RKO (cell line): ENCODE data around the gene MMS22L.

Source experiments
- DNase-seq: peaks from one replicate; pipeline ENCODE4 v3.0.0-alpha.2; 2016; ENCODE audit warnings: low spot score

Gene MMS22L, protein sequence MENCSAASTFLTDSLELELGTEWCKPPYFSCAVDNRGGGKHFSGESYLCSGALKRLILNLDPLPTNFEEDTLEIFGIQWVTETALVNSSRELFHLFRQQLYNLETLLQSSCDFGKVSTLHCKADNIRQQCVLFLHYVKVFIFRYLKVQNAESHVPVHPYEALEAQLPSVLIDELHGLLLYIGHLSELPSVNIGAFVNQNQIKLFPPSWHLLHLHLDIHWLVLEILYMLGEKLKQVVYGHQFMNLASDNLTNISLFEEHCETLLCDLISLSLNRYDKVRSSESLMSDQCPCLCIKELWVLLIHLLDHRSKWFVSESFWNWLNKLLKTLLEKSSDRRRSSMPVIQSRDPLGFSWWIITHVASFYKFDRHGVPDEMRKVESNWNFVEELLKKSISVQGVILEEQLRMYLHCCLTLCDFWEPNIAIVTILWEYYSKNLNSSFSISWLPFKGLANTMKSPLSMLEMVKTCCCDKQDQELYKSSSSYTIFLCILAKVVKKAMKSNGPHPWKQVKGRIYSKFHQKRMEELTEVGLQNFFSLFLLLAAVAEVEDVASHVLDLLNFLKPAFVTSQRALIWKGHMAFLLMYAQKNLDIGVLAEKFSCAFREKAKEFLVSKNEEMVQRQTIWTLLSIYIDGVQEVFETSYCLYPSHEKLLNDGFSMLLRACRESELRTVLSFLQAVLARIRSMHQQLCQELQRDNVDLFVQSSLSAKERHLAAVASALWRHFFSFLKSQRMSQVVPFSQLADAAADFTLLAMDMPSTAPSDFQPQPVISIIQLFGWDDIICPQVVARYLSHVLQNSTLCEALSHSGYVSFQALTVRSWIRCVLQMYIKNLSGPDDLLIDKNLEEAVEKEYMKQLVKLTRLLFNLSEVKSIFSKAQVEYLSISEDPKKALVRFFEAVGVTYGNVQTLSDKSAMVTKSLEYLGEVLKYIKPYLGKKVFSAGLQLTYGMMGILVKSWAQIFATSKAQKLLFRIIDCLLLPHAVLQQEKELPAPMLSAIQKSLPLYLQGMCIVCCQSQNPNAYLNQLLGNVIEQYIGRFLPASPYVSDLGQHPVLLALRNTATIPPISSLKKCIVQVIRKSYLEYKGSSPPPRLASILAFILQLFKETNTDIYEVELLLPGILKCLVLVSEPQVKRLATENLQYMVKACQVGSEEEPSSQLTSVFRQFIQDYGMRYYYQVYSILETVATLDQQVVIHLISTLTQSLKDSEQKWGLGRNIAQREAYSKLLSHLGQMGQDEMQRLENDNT

DNA sequence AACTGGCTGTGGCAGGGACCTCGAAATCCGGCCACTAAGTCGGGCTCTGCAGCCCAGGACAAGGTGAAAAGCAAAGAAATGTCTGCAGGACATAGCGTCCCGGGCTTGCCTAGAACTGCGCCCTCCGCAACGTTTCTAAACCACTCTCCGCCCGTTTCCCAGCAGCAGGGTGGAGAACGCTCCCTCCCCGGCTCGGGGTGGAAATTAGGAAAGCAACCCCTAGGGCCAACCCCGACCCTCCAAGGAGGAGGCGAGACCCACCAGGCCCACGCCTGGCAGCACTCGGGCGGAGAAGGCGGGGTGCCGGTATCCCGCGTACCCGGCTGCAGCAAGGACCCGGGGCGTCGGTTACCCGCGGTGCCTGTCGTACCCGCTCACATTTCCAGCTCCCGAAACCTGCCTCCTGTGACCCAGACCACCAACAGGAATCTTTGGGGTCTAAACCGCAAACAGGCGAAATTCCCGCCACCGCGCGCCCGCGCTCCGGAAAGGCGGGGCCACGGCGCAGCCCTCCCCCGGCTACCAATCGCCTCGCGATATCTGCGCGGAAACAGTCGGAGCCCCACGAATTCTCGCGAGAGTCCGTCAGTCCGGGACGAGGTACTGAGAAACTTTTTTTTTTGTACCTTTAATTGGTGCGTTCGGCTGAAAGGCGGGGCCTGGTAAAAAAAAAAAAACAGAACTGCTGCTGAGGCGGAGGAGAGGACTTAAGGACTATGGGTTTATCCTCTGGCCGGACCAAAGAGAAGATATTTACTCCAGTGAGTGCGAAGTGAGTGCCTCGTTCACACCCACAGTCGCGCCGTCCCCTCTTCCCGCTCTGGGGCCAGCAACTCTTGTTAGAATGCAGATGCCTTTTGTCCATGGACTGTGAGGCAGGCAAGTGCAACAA, at the start of gene MMS22L:
Gene MMS22L (minus strand): TSS at position 491 of the 892 bp plus-strand sequence. CDS start 739 bp downstream, outside the sequence.
- peak; percentile 94 for DNase-seq

DNA sequence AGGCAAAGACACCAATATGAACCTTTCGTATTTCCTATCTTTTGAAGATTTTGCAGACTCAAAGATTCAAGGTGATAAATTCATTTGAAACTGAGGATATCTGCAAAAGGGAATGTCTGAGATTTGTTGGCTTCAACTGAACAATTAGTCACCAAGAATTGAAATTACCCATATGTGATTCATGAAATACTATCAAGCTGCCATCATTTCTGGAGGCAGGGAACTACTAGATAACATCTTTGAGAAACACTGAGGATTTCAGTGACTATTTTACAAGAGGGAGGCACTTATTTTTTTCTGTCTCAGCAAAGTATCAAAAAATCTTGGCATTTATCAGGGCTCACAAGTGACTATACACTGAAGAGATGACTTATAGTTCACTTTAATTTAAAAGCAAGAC, 39.8 kb upstream of the MMS22L start:
- peak; percentile 50 for DNase-seq

DNA sequence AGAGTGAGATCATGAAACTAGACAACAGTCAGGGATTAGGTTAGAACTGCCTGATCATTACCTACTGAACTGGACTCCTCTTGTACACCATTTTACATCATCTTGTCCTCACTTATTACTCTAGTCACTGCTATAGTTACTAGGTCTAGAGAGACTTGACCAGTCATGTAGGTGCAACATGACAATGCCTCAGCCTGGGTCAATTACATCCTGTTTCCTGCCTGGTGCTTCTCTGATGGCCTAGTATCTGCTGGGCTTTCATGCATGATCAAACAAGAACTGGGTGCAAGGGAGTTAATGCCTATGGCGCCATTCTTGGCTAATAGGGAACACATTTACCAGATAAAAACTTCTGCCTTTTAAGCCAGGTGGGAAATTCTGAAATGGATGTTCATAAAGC, 39.2 kb upstream of the MMS22L start:
- no peak for DNase-seq

DNA sequence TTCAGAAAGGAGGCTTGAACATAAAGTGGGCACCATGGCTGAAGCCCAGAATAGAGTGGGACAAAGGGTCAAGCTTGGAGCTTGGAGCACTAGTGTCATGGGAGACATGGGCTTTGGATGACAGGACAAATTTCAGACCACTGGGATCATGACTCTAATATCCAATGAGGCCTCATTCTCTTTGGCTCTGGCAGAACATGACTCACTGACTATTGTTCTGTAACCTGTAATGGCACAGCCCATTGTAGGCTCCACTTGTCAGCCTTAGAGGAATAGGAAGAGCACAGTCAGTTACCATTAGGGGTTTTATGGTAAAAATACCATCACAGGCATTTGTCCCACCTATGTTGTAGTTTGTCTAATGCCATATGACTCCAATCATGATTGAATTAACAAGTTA, 34.0 kb upstream of the MMS22L start:
- peak; percentile 17 for DNase-seq

DNA sequence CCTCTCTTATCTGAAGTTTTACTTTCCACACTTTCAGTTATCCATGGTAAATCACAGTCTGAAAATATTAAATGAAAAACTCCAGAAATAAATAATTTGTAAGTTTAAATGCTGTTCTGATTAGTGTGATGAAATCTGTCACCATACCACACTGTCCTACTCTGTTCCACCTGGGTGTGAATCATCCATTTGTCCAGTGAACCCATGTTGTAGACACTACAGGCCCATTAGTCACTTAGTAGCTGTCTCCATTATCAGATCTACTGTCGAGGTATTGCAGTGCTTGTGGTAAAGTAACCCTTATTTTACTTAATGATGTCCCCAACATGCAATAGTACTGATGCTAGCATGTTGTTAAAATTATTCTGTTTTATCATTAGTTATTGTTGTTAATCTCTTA, 29.2 kb upstream of the MMS22L start:
- DNase-seq, result peak; percentile 52

DNA sequence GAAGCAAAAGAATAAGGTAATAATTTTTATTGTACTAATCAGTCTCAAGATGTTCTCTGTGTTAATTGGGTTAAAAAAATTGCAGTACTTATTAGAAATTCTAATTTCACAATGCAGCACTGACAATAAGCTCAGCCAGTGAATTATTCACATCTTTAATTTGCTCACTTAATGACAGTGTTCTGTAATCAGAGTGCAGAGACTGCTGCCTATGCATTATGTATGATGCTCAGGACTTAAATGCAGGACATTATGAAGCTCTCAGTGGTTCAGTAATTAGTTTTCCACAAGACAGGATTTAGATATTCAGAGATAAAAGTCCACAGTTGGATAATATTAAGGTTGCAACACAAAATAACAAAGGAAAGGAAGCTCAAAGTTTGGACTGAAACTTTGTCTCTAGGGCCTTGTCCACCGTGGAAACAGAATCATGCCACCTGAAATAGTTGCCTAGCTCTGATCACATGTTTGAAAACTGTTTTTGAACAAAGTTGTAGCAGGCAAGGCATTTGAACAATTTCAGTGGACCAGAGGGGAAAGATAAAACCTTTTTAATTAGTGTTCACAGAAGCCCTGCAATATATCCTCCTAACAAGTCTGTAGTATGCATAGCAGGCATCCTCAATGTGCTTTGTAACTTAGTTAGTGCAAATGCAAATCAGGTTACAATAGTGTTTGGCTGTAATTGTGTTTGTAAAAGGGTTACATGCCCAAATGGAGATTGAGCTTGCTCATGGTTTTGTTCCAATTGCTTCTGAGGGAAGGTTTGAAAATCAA, 23.7 kb upstream of the MMS22L start:
- DNase-seq, result no peak

DNA sequence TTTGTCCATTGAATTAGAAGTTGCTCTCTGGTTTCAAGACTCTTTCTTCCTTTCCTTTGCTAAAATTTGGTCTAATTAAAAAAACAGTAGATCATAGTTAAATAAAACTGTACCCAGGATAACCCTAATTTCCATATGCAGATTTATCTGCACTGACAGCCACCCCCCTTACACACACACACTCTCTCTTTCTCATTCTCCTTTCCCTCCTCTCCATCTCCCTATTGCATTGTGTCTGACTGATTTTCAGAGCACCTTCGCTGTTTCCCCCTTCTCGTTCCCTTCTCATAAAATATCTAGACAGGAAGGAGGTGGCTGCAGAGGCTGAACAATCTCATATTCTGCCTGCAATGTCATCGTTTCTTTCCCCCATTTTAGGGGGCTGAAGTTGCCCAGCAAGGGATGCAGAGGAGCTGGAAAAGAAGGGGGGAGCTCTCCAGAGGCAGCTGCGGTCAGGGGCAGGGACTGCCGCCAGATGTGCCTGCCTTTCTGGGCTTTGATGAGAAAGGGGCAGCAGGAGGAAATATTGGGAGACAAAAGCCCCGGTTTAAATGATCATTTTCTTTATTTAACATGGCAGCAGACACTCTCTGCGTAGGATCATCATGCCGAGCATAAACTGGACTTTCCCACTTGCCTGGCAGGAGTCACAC, 22.5 kb upstream of the MMS22L start:
- DNase-seq, result no peak

DNA sequence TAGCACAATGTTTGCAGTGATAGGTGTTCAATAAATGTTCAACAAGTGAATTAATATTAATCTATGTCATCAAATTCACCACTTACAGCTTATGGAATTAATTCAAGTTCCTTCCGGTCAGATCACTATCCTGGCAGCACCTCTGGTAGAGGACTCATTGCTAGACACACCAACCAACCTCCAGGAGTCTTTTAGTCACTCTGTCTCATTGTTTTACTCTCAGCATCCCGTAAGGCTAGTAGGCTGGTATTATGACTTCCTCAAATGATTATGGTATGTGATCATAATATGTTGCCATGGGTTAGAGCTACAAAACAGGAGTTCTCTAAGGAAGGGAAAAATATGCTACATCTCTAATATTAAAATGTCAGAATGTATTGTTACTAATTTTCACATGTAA, 21.7 kb upstream of the MMS22L start:
- DNase-seq, result peak; percentile 55

DNA sequence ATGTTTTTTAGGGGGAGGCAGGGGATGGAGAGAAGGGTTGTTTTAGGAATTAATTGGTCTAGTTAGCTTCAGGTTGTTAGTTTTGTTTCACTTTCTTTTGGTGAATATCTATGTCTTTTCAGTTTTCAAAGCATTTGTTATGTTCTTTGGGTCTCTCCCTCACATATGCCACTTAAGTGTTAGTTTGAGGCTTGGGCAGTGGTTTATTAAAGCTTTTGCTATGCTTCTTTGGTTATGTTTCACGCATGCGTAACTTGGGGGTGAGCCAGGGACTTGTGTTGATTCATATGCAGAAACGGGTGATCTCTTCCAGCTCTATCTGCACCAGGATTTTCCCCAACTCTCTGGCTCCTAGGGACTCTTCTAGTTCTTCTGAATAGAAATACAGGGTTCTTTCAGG, 11.4 kb upstream of the MMS22L start:
- no peak for DNase-seq

DNA sequence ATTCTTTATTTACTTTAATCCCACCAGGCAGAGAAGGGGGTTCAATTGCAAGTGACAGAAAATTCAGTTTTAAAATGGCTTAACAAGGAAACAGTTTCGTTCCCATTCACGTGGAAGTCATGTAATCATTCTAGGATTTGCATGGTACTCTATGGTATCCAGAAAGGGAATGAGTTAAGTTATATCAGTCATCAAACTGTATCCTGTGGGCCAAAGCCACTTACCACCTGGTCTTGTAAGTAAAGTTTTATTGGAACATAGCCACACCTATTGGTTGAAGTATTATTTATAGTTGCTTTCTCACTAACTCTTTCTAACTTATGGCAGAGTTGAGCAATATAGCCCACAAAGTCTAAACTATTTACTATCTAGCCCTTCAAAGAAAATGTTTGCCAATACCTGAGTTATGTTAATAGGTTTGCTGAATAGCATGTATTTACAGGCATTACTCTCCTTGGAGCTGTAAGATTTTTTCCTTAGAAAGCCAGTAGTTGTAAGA, 10.2 kb upstream of the MMS22L start:
- no peak for DNase-seq

DNA sequence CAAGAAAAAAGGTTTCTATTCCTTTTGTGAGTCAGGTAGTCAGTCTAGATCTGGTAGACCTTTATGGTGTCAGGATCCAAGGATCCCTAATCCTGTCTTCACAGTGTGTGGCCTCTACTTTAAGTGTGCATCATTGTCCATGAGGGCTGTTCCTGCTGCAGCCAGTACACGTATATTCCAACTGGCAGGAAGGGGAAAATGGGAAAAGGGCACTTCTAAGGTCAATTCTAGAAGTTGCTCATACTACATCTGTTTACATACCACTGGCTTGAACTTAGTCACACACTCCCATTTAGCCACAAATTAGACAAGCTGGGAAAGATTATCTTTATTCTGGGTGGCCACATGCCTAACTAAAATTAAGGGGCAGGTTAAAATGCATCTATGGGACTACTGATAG, 9.7 kb upstream of the MMS22L start:
- no peak for DNase-seq

DNA sequence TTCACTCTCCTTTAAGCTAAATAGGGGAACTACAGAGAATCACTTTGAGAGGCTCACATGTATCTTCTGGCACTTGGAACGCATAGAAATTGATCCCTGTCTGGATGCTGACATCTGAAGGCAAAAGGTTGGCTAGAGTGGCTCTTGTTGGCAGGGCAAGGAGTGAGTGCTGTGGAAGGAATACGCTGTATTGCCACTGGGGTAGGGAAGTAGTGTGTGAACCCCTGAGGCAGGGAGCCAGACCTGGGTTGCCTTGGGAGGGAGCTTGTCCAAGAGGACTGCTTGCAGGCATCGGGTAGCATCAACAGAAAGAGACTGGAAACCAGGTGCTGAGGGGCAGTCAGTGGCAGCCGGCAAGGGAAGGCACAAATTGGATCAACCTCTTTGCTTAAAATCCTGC, 8.9 kb upstream of the MMS22L start:
- no peak for DNase-seq

DNA sequence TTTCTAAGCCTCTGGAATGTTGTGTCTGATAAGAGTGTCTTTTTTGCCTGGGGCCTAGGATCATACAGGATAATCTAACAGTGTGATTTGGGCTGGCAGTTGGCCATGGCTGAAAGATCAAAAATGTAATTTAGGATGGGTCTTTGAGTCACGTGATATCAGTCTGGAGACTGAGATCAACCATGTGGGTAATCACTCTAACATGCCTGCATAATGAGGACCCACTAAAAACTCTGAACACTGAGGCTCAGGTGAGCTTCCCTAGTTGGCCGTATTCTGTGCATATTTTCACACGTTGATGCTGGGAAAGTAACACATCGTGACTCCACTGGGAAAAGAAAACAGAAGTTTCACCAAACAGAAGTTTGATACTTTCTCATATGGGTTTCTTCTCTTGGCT, 6.3 kb upstream of the MMS22L start:
- DNase-seq, result no peak

DNA sequence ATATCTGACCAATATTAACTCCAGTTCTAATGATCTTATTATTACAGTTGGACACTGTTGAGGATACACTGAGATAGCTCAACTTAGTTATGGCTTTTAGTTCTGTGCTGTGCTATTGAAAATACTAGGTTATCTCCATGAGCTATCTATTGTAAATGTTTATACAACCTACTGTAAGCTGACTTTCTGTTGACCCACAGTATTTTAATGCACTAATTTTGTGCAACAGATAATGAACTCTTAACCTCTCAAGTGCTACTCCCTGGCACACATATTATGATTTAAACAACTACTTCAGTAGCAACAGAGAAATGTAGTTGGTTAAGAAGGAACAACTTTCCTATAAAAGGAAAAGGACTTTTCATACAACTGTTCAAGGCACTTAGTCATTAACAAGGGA, 5.2 kb upstream of the MMS22L start:
- no peak for DNase-seq

DNA sequence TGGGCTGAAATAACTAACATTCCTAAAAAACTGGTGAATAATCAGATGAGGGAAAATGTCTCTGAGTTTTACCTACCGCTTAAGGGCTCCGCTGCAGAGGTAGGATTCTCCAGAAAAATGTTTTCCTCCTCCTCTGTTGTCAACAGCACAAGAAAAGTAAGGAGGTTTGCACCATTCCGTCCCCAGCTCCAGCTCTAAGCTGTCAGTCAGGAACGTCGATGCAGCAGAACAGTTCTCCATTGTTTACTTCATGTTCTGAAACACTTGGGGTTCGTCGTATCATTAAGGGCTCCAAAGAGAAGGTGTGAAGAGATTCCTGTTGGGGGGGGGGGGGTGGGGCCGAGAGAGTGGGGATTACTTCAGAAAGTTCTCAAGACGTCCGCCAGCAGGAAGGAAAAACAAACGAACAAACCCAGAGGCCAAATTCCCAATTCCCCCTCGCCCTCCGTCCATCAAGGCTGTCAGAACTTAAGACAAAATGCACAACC, 734 bp downstream of the MMS22L start:
- peak; percentile 43 for DNase-seq

DNA sequence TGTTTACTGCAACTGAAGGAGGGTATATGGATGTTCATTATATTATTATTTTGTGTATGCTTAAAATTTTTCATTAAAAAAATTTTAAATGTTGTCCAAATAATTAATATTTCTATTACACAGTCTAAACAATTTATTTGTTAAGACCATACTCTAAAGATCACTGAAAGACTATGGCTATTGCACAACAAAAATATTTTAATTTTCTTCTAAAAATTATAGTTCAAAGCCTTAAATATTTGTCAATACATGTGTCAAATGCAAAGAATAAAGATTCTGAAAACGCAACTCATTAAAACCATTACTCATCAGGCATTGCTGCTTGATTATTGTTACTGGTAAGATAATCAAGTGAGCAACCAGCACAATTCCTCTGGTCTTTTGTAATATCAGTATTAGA, 2.2 kb downstream of the MMS22L start:
- peak; percentile 57 for DNase-seq

DNA sequence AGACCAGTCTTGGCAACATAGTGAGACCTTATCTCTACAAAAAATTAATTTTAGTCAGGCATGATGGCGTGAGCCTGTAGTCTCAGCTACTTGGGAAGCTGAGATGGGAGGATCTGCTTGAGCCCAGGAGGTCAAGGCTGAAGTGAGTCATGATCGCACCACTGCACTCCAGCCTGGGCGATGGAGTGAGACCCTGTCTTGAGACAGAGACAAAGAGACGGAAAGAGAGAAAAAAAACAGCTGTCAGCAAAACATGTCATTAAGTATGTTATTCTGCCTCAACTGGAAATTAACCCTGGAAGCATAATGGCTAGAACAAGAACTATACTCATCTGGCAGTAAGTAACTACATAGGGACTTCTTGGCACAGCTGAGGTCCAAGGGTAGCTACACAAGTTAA, 7.2 kb downstream of the MMS22L start:
- no peak for DNase-seq

DNA sequence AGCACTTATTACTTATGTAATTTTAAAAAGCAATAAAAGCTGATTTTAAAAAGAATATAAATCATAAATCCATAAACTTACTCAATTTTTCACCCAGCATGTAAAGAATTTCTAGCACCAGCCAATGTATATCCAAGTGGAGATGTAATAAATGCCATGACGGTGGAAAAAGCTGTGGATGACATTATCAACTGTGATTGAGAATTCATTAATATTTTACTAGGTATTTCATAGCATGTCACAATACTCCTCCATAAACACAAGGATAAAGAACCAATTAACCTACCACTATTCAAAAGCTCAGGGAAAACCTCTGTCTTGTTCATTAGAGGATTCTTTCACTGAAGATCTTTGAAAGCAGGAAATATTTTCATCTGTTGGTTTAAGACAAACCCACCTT, 13.2 kb downstream of the MMS22L start:
- DNase-seq, result no peak

DNA sequence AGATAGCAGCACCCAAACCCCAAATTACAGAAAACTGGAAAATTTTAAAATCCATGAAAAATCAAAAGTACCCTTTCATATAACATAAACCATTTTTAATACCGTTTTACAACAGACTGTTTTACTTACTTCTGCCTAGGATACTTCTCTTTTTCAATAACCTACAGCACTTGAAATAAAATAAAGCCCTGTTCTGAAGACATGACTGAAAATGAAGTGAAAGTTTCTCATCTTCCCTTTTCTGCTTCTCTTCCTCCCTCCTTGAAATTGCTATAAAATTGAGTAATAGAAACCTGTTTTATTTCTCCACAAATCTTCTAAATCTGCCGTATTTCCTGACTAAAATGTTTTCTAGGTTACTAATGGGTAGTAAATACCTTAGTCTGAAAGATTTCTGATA, 20.3 kb downstream of the MMS22L start:
- DNase-seq, result no peak

DNA sequence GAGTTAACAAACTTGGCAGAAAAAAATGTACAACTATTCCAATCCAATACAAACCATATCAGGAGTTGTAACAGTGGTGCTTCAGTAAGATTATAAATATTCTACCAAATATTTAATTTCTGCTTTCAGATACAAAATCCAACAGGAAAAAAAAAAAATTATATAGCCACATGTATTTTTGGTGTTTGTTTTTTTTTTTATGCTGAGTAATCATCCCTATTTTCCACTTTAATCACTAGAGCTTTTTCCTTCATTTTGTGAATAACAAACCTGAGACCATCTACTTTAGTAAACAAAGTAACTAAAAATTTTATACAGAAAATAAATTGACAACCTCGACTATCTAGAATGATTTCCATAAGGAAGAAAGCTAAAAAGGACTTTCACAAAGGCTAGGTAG, 36.2 kb downstream of the MMS22L start:
- DNase-seq, result no peak
